ENCODE measurements around the gene TTC13.

Gene TTC13

DNA sequence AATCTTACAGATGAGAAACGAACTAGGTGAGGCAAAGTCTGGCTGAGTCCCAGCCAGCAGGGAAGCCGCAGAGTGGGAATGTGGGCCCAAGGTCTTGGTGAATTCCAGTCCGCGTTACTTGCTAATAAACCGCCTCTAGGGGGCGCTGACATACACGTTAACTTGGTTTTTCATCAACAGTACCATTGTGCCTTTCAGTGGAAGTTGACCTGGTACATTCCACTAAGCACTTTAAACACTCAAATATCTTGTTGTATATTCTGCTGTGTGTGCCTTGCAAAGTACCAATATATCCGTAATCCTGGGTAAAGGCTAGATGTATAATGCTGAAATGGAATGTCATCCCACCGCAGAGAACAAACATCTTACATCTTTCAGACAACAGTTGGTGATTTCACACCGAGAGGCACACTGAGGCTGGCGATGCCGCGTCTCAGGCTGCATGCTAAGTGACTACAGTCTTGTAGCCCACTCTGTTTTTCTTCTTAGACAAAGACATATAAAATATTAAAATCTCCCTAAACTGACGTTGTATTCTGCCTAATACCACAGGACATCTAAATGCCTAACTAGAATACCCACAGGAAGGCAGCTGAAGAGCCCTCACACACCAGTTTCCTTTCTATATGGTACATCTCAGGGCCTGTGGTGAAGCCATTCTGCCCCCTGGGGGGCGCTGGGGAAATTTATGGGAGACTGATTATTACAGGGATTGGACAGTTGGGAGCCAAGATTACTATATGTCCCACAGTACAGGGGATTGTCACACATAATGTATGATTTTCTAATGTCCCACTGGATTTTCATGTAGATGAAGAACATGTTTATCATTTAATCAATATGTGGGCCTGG, 61.2 kb downstream of the TTC13 start:
- CTCF ChIA-PET, result interaction anchor here (0.6 to 1.8 kb wide), 4 partner anchors 11 to 300 kb away, joined by 3 to 8 read pairs (median 4); no protein-coding TSS in a partner anchor
- POLR2A ChIA-PET (ENCODE audit: low non-redundant PET), result no interaction called here
- DNase-seq (ENCODE audit: low spot score), result peak; percentile 39
- no peak overlapping the region for H3K27ac ChIP-seq
- TF ChIP-seq, protein P1, sequence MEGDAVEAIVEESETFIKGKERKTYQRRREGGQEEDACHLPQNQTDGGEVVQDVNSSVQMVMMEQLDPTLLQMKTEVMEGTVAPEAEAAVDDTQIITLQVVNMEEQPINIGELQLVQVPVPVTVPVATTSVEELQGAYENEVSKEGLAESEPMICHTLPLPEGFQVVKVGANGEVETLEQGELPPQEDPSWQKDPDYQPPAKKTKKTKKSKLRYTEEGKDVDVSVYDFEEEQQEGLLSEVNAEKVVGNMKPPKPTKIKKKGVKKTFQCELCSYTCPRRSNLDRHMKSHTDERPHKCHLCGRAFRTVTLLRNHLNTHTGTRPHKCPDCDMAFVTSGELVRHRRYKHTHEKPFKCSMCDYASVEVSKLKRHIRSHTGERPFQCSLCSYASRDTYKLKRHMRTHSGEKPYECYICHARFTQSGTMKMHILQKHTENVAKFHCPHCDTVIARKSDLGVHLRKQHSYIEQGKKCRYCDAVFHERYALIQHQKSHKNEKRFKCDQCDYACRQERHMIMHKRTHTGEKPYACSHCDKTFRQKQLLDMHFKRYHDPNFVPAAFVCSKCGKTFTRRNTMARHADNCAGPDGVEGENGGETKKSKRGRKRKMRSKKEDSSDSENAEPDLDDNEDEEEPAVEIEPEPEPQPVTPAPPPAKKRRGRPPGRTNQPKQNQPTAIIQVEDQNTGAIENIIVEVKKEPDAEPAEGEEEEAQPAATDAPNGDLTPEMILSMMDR (conservative IDR thresholded peaks at IDR 0.05; ENCODE audit: low read depth), result peak; percentile 66

DNA sequence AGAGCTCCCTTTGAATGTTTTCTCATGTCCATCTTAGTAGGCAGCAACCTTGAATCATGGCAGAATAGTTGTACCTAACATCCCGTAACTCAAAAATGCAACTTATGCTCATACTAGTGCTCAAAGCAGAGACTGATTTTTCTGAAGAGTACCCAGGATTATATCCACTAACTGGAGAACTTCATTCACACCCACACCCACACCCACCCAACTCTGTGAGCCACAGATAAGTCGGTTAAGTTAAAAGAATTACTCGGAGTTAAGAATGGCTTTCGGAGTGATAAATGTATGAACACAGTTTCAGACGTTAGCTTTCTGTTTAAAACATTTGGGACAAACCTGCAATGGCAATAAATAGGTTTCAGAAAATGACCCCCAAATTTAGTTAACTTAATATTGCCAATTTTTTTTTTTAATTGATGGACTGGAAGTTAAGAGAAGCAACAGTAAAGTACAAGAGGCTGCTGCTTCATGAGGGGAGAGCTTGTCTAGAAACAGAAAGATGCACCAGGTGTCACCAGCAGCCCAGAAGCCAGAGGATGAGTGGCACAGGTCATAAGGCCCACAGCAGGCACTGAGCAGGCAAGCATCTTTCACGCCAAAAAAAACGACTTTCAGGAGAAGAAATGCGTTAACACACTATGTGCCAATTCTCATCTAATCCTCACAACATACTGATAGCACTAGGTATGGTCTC, 61.9 kb downstream of the TTC13 start:
- CTCF ChIA-PET, result interaction anchor here (0.6 to 1.8 kb wide), 8 partner anchors 9 to 459 kb away, joined by 3 to 8 read pairs (median 4); no protein-coding TSS in a partner anchor
- POLR2A ChIA-PET (ENCODE audit: low non-redundant PET), result no interaction called here
- no peak overlapping the region for H3K27ac ChIP-seq
- no peak for DNase-seq (ENCODE audit: low spot score)
- TF ChIP-seq, protein P1 (conservative IDR thresholded peaks at IDR 0.05; ENCODE audit: low read depth), result no peak

DNA sequence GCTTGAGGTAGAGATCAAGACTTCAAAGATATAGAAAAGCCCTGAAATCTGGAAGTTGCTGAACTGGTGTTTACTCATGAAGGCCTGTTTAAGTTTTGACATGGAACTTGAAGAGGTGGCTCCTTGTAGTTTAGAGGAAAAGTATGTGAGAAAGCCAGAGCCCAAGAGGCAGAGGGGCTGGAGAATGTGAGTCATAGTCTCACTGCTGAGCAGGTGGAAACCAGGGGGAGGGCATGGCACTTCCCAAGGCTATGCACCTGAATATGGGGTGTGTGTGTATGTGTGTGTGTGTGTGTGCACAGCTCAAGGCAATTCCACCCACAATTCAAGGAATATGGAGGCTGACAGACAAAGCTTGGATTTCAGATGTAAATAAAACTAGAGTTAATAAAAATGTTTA, 63.6 kb downstream of the TTC13 start:
- DNase-seq (ENCODE audit: low spot score), result no peak
- POLR2A ChIA-PET (ENCODE audit: low non-redundant PET), result no interaction called here
- H3K27ac ChIP-seq, result no peak overlapping the region
- TF ChIP-seq, protein P1 (conservative IDR thresholded peaks at IDR 0.05; ENCODE audit: low read depth), result no peak
- CTCF ChIA-PET, result interaction anchor here (1.8 kb wide), 1 partner anchor 302 kb away, joined by 8 read pairs; no protein-coding TSS in a partner anchor

DNA sequence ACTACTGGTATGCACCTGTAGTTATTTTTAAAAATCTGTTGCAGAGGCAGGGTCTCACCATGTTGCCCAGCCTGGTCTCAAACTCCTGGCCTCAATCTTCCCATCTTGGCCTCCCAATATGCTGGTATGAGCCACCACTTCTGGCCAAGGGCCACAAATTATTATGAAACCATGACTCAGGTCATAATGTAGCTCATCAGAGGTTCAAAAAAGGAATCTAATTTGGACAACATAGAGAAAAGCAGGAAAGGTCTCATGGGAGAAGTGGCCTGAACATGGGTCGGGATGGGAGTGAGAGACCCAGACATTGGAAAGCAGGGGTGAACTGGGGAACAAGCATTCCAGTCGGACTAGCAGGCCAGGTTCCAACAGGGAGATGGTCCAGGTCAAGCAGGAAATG, 65.2 kb downstream of the TTC13 start:
- H3K27ac ChIP-seq, result no peak overlapping the region
- ChIA-PET CTCF (interaction anchor here (0.6 kb wide), 1 partner anchor 91 kb away, joined by 4 read pairs; no protein-coding TSS in a partner anchor), POLR2A (ENCODE audit: low non-redundant PET) (no interaction called here)
- TF ChIP-seq, protein P1 (conservative IDR thresholded peaks at IDR 0.05; ENCODE audit: low read depth), result no peak
- DNase-seq (ENCODE audit: low spot score), result no peak

DNA sequence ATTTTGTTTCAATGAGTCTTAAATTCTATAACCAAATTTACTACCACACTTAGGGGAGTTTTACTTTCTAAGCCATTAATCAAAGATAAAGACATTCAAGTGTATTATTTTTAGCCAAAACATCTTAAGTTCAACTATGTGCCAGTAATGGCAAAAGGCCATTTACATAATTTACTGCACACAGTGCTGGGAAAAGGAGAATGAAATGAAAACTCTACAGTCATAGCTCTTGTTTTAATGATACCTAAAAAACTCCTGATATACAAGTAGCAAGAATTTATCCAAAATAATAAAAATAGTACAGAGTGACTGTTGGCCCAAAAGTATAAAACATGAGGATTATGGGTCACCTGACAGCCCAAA, 67.9 kb downstream of the TTC13 start:
- POLR2A ChIA-PET (ENCODE audit: low non-redundant PET), result no interaction called here
- TF ChIP-seq, protein P1 (conservative IDR thresholded peaks at IDR 0.05; ENCODE audit: low read depth), result no peak
- CTCF ChIA-PET, result interaction anchor here (0.7 kb wide), 1 partner anchor 106 kb away, joined by 3 read pairs; no protein-coding TSS in a partner anchor
- H3K27ac ChIP-seq, result no peak overlapping the region
- no peak for DNase-seq (ENCODE audit: low spot score)

DNA sequence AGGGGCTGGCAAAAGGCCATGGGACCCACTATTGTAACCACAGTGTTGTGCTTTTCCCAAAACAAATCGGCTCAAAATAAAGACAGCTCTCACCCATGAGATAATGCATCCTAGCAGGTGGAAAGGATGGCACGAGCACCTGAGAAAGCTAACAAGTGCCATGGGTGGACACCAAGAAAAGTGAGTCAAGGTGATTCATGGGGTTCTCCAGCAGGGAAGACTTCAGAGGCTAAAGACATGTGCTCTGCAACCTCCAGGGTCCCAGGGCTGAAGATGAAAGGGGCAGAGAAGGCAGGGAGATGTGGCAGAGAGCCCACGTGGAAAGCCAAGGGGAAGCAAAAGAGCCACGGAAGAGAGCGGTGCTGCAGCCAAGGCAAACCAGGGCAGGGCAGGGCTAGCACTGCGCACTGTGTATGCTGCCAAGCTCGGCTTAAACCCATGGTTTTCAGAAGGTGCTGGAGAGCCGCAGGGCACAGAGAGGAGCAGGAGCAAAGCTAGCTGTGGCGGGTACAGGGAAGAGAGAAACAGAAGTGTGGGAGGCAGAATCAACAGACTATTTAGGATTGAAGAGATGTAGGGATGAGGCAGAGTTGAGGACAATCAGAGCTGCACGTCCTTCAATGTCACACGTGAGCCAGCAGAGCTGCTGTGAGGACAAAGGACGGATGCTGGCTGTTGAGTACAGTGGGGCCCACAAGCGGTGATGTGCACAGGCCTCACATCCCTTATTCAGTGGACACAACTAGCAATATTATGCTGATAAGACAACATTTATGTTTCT, 68.5 kb downstream of the TTC13 start:
- ChIA-PET CTCF (interaction anchor here (0.7 kb wide), 2 partner anchors 47 to 105 kb away, joined by 3 read pairs; no protein-coding TSS in a partner anchor), POLR2A (ENCODE audit: low non-redundant PET) (no interaction called here)
- TF ChIP-seq, protein P1 (conservative IDR thresholded peaks at IDR 0.05; ENCODE audit: low read depth), result no peak
- no peak overlapping the region for H3K27ac ChIP-seq
- no peak for DNase-seq (ENCODE audit: low spot score)
